WI38 (cell line): ENCODE measurements around the gene PPM1K.
"Not testable (repeated sequence)": the region's sequence is repeated elsewhere in the genome, so short reads cannot be mapped to it uniquely, and the experiment has no call there.

Source experiments
- H3K4me3 ChIP-seq: 2 replicates; pipeline ENCODE4 v1.5.1; 2011; ENCODE audit warnings: low read depth, mild to moderate bottlenecking, control low read depth, low read length
- TF ChIP-seq, protein P1 (sequence below): IDR thresholded peaks from 2 replicates; pipeline ENCODE4 v1.5.1; 2012; ENCODE audit warnings: low read depth, mild to moderate bottlenecking, control low read depth, low read length

PPM1K gene

DNA sequence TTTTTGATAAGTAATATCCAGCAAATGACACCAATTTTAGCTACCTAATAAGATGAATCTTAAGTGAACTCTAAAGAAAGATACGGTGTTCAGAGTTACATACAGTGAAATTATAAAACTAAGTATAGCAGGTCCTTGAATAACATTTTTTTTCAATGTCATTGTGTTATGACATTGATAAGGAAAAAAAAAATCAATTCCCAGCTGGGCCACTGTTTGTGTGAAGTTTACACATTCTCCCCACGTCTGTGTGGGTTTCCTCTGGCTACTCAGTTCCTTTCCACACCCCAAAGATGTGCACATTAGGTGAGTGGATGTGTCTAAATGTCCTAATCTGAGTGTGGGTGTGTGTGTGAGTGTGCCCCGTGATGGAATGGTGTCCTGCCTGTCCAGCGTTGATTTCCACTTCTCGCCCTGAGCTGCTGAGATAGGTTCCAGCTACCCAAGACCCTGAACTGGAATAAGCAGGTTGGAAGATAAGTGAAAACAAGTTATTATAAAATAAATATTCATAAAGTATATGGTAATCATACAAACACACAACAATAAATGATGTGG, 31.2 kb upstream of the PPM1K start:
- no peak overlapping the region for H3K4me3 ChIP-seq
- TF ChIP-seq, protein P1, sequence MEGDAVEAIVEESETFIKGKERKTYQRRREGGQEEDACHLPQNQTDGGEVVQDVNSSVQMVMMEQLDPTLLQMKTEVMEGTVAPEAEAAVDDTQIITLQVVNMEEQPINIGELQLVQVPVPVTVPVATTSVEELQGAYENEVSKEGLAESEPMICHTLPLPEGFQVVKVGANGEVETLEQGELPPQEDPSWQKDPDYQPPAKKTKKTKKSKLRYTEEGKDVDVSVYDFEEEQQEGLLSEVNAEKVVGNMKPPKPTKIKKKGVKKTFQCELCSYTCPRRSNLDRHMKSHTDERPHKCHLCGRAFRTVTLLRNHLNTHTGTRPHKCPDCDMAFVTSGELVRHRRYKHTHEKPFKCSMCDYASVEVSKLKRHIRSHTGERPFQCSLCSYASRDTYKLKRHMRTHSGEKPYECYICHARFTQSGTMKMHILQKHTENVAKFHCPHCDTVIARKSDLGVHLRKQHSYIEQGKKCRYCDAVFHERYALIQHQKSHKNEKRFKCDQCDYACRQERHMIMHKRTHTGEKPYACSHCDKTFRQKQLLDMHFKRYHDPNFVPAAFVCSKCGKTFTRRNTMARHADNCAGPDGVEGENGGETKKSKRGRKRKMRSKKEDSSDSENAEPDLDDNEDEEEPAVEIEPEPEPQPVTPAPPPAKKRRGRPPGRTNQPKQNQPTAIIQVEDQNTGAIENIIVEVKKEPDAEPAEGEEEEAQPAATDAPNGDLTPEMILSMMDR = no peak

DNA sequence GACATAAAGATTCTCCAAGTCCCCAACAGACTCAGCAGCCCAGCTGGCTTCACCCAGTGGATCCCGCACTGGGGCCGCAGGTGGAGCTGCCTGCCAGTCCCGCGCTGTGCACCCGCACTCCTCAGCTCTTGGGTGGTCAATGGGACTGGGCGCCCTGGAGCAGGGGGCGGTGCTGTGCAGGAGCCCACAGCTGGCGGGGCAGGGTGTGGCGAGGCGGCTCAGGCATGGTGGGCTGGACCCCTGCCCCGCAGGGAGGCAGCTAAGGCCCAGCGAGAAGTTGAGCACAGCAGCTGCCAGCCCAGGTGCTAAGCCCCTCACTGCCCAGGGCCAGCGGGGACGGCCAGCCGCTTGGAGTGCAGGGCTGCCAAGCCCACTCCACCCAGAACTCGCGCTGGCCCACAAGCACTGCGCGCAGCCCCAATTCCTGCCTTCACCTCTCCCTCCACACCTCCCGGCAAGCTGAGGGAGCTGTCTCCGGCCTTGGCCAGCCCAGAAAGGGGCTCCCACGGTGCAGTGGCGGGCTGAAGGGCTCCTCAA, 28.8 kb upstream of the PPM1K start:
- H3K4me3 ChIP-seq = not testable (repeated sequence)

DNA sequence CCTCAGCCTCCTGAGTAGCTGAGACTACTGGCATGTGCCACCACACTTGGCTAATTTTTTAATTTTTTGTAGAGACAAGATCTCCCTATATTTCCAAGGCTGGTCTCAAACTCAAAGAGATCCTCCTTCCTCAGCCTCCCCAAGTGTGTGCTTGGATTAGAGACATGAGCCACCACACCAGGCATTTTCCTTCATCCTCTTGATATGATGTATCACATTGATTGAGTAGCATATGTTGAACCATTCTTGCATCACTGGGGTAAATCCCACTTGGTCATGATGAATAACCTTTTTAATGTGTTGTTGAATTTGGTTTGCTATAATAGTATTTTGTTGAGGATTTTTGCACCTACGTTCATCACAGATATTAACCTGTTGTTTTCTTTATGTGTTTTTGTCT, 24.2 kb upstream of the PPM1K start:
- TF ChIP-seq, protein P1 = no peak
- no peak overlapping the region for H3K4me3 ChIP-seq

DNA sequence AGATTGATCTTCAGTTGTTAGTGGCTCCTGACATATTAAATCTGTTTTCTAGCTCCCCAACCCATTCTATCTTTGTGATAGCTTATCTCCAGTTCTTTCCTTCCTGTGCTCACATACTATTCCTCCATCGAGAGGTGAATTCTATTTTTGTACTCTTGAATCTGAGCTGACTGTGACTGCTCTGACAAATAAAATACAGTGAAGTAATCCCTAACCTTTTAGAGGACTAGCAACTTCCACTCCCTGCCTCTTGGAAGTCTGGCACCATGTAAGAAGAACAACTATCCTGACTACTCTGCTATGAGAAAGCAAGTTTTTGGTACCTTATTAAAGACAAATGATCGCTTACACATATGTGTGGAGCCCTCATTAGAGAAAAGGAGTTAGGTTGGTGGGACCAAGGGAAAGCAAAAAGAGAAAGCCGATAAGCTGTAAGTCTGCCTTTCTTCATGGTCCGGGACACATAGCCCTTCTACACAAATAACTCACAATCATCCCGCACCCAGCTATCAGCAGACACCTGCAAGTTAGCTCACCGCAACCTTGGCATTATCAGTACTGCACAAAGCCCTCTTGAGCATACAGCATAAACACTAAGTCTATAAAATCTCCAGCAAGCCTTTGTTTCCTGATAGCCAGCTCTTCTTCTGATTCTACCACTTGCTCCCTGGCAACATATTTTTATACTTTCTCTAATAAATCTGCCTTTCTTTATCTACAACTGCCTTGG, 13.5 kb upstream of the PPM1K start:
- H3K4me3 ChIP-seq = no peak overlapping the region
- TF ChIP-seq, protein P1 = no peak

DNA sequence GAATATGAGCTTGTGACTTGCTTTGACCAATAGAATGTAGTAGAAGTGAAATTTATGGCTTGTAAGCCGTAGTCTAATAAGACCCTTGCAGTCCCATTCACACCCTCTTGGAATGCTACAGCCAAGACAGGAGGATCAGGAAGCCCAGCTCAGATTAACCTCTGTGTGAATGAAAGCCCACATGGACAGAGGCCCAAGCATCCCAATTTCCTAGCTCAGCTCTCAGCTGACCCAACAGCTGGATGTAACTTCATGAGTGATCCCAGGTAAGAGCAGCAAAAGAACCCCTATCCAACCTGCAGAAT, 12.8 kb upstream of the PPM1K start:
- TF ChIP-seq, protein P1 = no peak
- H3K4me3 ChIP-seq = no peak overlapping the region

DNA sequence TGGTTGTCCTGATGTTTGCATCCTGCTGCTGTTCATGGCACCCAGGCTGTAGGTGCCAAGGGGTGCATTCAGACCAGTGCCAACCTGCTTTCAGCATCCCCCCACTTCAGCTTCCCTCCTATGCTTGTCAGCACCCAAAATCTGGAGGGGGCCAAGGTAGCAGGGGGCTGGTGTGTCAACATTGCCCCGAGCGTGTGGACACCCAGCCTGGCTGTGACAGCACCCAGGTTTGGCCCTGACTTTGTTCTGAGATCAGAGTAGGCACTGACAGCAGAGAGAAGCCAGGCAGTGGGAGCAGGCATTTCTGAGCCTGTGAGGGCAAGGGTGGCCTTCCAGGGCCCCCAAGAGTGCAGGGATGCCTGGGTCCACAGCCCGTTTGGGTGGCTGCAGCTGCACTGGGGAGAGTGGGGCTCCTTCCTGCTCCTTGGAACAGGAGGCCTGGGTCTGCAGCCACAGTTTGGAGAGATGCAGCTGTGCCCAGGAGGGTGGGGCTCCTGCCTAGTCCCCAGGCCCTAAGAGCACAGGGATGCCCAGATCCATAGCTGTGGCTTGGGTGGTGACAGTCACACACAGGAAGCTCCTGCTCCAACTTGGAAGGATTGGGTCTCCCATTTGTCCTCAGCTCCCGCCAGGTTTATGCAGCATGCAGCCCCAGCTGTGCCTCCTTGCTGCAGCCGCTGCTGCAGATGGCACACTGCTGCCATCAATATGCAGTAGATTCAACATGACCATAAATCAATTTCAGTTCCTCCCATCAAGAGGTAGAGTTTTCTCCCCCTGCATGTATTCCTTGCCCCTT, 12.3 kb upstream of the PPM1K start:
- TF ChIP-seq, protein P1 = no peak
- H3K4me3 ChIP-seq = no peak overlapping the region

DNA sequence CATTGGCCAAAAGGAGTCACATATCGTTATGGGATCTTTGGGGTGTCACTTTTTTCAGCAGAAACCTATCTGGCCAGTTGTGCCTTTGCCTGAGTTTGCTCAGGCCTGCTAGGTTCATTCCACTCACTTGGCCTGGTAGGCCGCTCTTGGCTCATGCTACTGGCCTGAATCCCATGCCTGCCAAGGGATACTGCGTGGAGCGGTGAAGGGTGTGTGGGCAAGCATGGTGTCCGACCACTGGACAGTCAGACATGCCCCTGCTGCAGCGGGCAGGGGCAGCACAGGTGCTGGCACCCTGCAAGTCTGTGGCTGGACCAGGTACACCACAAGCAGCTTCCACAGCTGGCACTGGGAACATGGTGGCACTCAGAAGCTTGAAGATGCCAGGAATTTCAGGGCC, 11.3 kb upstream of the PPM1K start:
- TF ChIP-seq, protein P1 = no peak
- no peak overlapping the region for H3K4me3 ChIP-seq
